Skeletal muscle tissue (tissue), 4 donors: ENCODE data around the gene PLCL2. TPM values are rescaled to one million over a fixed set of nuclear protein-coding genes. Genes with fewer than 3 reads are reported as not detected.
"Not testable (repeated sequence)": the region's sequence is repeated elsewhere in the genome, so short reads cannot be mapped to it uniquely, and the experiment has no call there.

Experiments used
- H3K27ac ChIP-seq: one replicate; pipeline ENCODE4 v1.7.0; 2013; ENCODE audit warnings: mild to moderate bottlenecking, low read depth, low read length, inconsistent platforms
- H3K27me3 ChIP-seq, 3 donors: one replicate each; pipeline ENCODE4 v1.7.0; 2013; ENCODE audit warnings: low read length in 3 of 3; ENCODE audit not compliant: control insufficient read depth in 3 of 3, insufficient read depth in 3 of 3
- H3K36me3 ChIP-seq, 3 donors: one replicate each; pipeline ENCODE4 v1.7.0; 2013; ENCODE audit warnings: low read length in 3 of 3; ENCODE audit not compliant: control insufficient read depth in 3 of 3, insufficient read depth in 3 of 3
- H3K4me1 ChIP-seq, 3 donors: one replicate each; pipeline ENCODE4 v1.7.0; 2013; ENCODE audit warnings: low read length in 3 of 3, mild to moderate bottlenecking in 3 of 3; ENCODE audit not compliant: control insufficient read depth in 3 of 3, insufficient read depth in 3 of 3
- H3K4me3 ChIP-seq, 3 donors: one replicate each; pipeline ENCODE4 v1.7.0; 2013; ENCODE audit warnings: low read length in 3 of 3
- H3K9ac ChIP-seq, 3 donors: one replicate each; pipeline ENCODE4 v1.7.0; 2013; ENCODE audit warnings: low read length in 3 of 3, mild to moderate bottlenecking in 3 of 3, moderate library complexity in 2 of 3, low read depth in 1 of 3
- H3K9me3 ChIP-seq, 3 donors: one replicate each; pipeline ENCODE4 v1.7.0; 2013; ENCODE audit warnings: low read length in 3 of 3; ENCODE audit not compliant: control insufficient read depth in 3 of 3
- total RNA-seq: library from RNA; depleted of rRNA; stranded (reverse); fragments of >200 nt; gene quantifications from one replicate; pipeline ENCODE4 v1.2.3, GENCODE V29; 2014
- donor health status: Osteomylitis.

The PLCL2 gene
- total RNA-seq, 1 donor from 2014 or later = 83.5 TPM

DNA sequence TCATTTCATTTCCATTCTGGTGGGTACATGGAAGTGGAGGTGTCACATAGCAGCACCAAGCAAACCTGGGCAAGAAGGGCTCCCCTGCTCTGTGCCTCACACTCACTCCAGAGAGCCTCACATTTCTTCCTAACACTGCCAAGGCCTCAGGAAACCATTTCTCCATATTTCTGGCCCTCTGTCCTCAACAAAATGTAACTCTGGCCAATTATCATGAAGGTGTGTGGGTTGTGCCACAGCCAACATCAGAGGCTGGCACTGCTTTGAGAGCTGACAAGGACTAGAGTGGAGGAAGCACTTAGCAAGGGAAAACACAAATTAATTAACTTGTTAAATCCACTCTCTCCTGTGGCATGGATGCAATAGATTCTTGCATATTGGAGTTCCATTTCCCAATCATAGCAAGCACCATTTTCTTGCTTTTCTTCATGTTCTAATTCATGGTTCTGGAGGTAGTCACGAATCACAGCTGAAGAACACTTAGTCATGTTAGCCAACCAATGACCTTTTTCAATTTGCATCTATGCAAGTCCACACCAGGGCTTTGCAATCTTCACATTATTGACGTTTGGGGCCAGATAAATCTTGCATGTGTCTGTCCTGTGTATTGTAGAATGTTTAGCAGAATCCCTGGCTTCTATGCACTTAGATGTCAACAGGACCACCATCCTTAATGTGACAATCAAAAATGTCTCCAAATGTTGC is 241.1 kb downstream of the PLCL2 start:
- H3K4me3 ChIP-seq = no peak overlapping the region
- no peak overlapping the region for H3K27ac ChIP-seq
- no peaks in the 10 kb centered on the region for H3K4me1 ChIP-seq
- H3K9me3 ChIP-seq = no peaks in the 10 kb centered on the region
- H3K9ac ChIP-seq = no peak overlapping the region
- no peaks in the 10 kb centered on the region for H3K27me3 ChIP-seq
- H3K36me3 ChIP-seq = no peaks in the 10 kb centered on the region

DNA sequence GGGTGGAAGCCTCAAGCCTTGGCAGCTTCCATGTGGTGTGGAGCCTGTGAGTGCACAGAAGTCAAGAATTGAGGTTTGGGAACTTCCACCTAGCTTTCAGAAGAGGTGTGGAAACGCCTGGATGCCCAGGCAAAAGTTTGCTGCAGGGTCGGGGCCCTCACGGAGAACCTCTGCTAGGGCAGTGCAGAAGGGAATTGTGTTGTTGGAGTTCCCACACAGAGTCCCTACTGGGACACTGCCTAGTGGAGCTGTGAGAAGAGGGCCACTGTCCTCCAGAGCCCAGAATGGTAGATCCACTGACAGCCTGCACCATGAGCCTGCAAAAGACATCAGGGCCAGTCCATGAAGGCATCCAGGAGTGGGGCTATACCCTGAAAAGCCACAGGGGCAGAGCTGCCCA is 243.9 kb downstream of the PLCL2 start:
- H3K4me3 ChIP-seq, H3K9ac ChIP-seq, H3K9me3 ChIP-seq, H3K27ac ChIP-seq, H3K4me1 ChIP-seq, H3K36me3 ChIP-seq, H3K27me3 ChIP-seq: not testable (repeated sequence)

GRCh38 chr3:17129556-17129955 is 244.8 kb downstream of the PLCL2 start:
- Histone ChIP-seq H3K9me3 (peaks cover 0 to 3% (median 0%) of the 10 kb centered on the region in 3 donors), H3K9ac (no peak overlapping the region), H3K27me3 (no peaks in the 10 kb centered on the region), H3K4me3 (no peak overlapping the region), H3K36me3 (no peaks in the 10 kb centered on the region), H3K27ac (no peak overlapping the region), H3K4me1 (no peaks in the 10 kb centered on the region)

DNA sequence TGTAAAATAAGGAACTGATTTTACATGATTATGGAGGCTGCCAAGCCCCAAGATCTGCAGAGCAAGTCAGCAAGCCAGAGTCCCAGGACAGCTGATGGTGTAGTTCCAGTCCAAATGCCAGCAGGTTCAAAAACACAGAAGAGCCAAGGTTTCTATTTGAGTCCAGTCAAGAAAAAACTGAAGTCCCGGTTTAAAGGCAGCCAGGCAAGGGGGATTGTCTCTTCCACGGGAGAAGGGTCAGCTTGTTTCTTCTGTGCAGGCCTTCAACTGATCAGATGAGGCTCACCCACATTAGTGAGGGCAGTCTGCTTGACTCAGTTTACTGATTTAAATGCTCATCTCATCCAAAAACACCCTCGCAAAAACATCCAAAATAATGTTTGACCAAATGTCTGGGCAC is 246.2 kb downstream of the PLCL2 start:
- Histone ChIP-seq H3K27me3 (no peaks in the 10 kb centered on the region), H3K4me1 (no peaks in the 10 kb centered on the region), H3K36me3 (no peaks in the 10 kb centered on the region), H3K27ac (no peak overlapping the region), H3K4me3 (no peak overlapping the region), H3K9me3 (peaks cover 0 to 3% (median 0%) of the 10 kb centered on the region in 3 donors), H3K9ac (no peak overlapping the region)

- no peaks in the 10 kb centered on the region for H3K36me3 ChIP-seq
- H3K4me3 ChIP-seq = no peak overlapping the region
- H3K27ac ChIP-seq = no peak overlapping the region
Observed at GRCh38 chr3:17132286-17133115, 247.7 kb downstream of the PLCL2 start.

DNA sequence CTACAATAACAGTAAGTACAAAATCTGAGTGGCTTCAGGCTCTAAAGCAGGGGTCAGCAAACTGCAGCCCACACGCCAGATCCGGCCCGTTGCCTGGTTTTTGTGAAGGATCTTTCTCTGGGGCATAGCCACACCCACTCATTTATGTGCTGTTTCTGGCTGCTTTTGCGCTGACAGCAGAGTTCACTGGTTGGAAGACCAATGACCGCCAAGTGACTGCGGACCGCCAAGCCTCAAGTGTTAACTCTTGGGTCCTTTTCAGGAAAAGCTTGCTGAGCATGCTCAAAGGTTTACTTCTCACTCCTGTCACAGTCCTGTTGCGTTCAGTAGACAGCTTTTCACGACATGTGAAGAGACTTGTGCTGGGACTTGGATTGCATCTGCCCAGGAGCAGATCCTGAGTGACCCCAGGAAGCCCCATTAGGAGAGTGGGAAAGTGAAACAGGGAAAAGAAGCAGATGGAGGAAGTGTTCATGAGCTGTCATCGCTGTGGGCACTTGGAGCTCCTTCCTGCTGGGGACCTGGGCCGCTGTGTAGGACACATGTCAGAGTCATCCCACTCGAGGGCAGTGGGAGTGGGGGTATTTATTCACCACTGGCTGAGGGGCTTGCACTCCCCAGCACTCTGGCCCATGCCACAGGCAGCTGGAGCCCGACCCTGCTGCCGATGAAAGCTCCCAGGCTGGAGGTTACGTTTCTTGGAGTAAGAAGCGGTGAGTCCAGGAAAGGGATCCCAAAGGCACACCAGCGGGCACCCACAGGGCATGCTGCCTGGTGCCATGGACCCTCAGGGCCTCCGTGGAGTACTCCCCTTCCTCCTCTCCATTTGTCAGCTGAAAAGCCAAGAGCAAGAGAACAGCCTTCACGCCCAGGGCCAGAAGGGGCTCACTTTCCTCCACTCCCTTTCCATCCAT is 249.1 kb downstream of the PLCL2 start:
- H3K9ac ChIP-seq = no peak overlapping the region
- no peak overlapping the region for H3K27ac ChIP-seq
- H3K27me3 ChIP-seq = no peaks in the 10 kb centered on the region
- H3K9me3 ChIP-seq = peaks cover 0 to 5% (median 0%) of the 10 kb centered on the region in 3 donors
- no peak overlapping the region for H3K4me3 ChIP-seq
- H3K4me1 ChIP-seq = peaks cover 0 to 2% (median under 1%) of the 10 kb centered on the region in 3 donors
- H3K36me3 ChIP-seq = no peaks in the 10 kb centered on the region

More at GRCh38 chr3:17132286-17133115, 247.7 kb downstream of the PLCL2 start:
- no peaks in the 10 kb centered on the region for H3K27me3 ChIP-seq
- H3K9ac ChIP-seq = no peak overlapping the region
- no peaks in the 10 kb centered on the region for H3K4me1 ChIP-seq
- peaks cover 0 to 4% (median 0%) of the 10 kb centered on the region in 3 donors for H3K9me3 ChIP-seq

DNA sequence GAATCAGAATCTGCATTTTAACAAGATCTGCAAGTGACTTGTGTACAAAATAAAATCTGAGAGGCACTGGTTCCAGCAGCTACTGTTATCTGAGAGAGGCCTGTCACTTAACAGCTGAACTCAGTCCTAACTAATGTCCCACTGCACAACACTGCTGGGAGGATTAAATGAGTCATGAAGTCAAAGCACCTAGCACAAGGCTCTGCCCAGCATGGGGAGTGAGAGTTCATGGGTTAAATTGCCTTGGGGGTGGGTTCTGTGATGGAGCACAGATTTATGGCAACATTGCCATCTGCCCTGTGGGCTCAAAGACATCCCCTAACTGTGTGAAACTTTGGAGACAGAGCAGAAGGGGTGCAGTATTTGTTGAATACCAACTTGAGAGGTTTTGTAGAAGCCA is 250.9 kb downstream of the PLCL2 start:
- H3K4me3 ChIP-seq = no peak overlapping the region
- no peak overlapping the region for H3K27ac ChIP-seq
- H3K27me3 ChIP-seq = no peaks in the 10 kb centered on the region
- H3K36me3 ChIP-seq = no peaks in the 10 kb centered on the region
- H3K9me3 ChIP-seq = peaks cover 0 to 5% (median 0%) of the 10 kb centered on the region in 3 donors
- H3K9ac ChIP-seq = no peak overlapping the region
- peaks cover 9 to 20% (median 11%) of the 10 kb centered on the region in 3 donors for H3K4me1 ChIP-seq

DNA sequence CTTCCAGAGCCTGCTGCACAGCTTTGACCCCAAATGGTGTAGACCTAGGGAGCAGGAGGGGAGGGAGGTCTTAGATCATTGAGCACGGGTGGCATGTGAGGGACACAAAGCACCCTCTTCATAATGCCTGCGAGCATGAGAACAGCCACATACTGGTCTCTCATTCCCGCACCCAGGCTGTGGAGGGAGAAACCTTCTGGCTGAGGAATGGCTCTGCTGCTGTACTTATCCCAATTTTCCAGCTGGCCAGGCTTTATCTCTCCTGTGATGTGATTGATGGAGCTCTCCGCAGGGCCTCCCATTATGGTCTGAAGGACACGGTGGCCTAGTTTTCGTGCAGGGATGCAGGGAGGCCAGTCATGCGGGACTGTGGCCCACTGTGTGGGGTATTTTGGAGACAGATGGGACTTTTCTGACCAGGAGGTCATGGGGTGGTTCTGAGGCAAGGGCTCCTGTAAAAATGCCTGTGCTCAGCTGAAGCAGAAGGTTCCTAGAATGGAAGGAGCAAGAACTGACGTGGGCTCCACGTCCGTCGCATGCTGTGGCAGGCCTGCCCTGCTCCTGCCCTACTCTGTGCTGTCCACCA is 251.5 kb downstream of the PLCL2 start:
- Histone ChIP-seq H3K36me3 (no peaks in the 10 kb centered on the region), H3K9me3 (peaks cover 0 to 5% (median 0%) of the 10 kb centered on the region in 3 donors), H3K4me3 (no peak overlapping the region), H3K4me1 (peaks cover 14 to 24% (median 15%) of the 10 kb centered on the region in 3 donors), H3K27me3 (no peaks in the 10 kb centered on the region), H3K27ac (no peak overlapping the region), H3K9ac (no peak overlapping the region)

GRCh38 chr3:17137321-17137826 is 252.6 kb downstream of the PLCL2 start:
- Histone ChIP-seq H3K27ac (no peak overlapping the region), H3K36me3 (no peaks in the 10 kb centered on the region), H3K4me3 (no peak overlapping the region), H3K9me3 (peaks cover 0 to 5% (median 0%) of the 10 kb centered on the region in 3 donors), H3K4me1 (peaks cover 20 to 34% (median 21%) of the 10 kb centered on the region in 3 donors), H3K27me3 (no peaks in the 10 kb centered on the region), H3K9ac (no peak overlapping the region)
